HG02763 (cell line): ENCODE data around the gene KNDC1.
"Not testable (repeated sequence)": the region's sequence is repeated elsewhere in the genome, so short reads cannot be mapped to it uniquely, and the experiment has no call there.

ENCODE experiments used
- ATAC-seq: cut with Tn5 transposase; IDR thresholded peaks from one replicate; pipeline ENCODE4 v1.9.1; 2021; ENCODE audit warnings: mild to moderate bottlenecking, moderate library complexity; ENCODE audit not compliant: unreplicated experiment

The KNDC1 gene

GRCh38 chr10:133126431-133127290 is 33.4 kb upstream of the KNDC1 start:
- no peak for ATAC-seq

GRCh38 chr10:133127291-133128125 is 32.5 kb upstream of the KNDC1 start:
- ATAC-seq: no peak

- no peak for ATAC-seq
Observed at GRCh38 chr10:133128126-133129070, 31.6 kb upstream of the KNDC1 start.

- ATAC-seq: no peak
Observed at GRCh38 chr10:133129071-133129858, 30.8 kb upstream of the KNDC1 start.

GRCh38 chr10:133129859-133130495 is 30.0 kb upstream of the KNDC1 start:
- ATAC-seq: no peak

GRCh38 chr10:133130602-133131001 is 29.4 kb upstream of the KNDC1 start:
- no peak for ATAC-seq

- no peak for ATAC-seq
Observed at GRCh38 chr10:133131053-133131452, 29.0 kb upstream of the KNDC1 start.

- no peak for ATAC-seq
Observed at GRCh38 chr10:133131734-133132472, 28.1 kb upstream of the KNDC1 start.

GRCh38 chr10:133132473-133133291 is 27.3 kb upstream of the KNDC1 start:
- no peak for ATAC-seq

GRCh38 chr10:133133471-133134231 is 26.4 kb upstream of the KNDC1 start:
- no peak for ATAC-seq

GRCh38 chr10:133134411-133135115 is 25.5 kb upstream of the KNDC1 start:
- ATAC-seq: no peak

GRCh38 chr10:133135116-133135465 is 24.9 kb upstream of the KNDC1 start:
- ATAC-seq: no peak

- ATAC-seq: not testable (repeated sequence)
Observed at GRCh38 chr10:133137486-133138145, 22.4 kb upstream of the KNDC1 start.

GRCh38 chr10:133139551-133140065 is 20.4 kb upstream of the KNDC1 start:
- ATAC-seq: no peak

- ATAC-seq: no peak
Observed at GRCh38 chr10:133140417-133141143, 19.4 kb upstream of the KNDC1 start.
